ENCODE data around the gene RHOH.

- TF ChIP-seq, protein P1, sequence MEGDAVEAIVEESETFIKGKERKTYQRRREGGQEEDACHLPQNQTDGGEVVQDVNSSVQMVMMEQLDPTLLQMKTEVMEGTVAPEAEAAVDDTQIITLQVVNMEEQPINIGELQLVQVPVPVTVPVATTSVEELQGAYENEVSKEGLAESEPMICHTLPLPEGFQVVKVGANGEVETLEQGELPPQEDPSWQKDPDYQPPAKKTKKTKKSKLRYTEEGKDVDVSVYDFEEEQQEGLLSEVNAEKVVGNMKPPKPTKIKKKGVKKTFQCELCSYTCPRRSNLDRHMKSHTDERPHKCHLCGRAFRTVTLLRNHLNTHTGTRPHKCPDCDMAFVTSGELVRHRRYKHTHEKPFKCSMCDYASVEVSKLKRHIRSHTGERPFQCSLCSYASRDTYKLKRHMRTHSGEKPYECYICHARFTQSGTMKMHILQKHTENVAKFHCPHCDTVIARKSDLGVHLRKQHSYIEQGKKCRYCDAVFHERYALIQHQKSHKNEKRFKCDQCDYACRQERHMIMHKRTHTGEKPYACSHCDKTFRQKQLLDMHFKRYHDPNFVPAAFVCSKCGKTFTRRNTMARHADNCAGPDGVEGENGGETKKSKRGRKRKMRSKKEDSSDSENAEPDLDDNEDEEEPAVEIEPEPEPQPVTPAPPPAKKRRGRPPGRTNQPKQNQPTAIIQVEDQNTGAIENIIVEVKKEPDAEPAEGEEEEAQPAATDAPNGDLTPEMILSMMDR (conservative IDR thresholded peaks at IDR 0.05; ENCODE audit: low read depth, low read length): no peak
- TF ChIP-seq EZH2 (IDR thresholded peaks at IDR 0.05; ENCODE audit: borderline replicate concordance, low read depth, low read length, poor library complexity, severe bottlenecking): no peak
Observed at GRCh38 chr4:40231316-40231863, 34.6 kb downstream of the RHOH start.

Data from A673 (cell line).